GM12892 (cell line): ENCODE data around the gene SPECC1.

ENCODE experiments used
- POLR2A ChIP-seq: IDR thresholded peaks from 2 replicates; pipeline ENCODE4 v1.6.1; 2011; ENCODE audit warnings: low read depth, low read length, control low read depth
- POLR2AphosphoS5 ChIP-seq: IDR thresholded peaks from 2 replicates; pipeline ENCODE4 v1.6.1; 2011; ENCODE audit warnings: low read depth, low read length, control low read depth

GRCh38 chr17:20142268-20142667 lies 133.1 kb downstream of the SPECC1 start:
- TF ChIP-seq POLR2A (no peak), POLR2AphosphoS5 (no peak)
